ENCODE results near the gene SLC25A10.

DNA sequence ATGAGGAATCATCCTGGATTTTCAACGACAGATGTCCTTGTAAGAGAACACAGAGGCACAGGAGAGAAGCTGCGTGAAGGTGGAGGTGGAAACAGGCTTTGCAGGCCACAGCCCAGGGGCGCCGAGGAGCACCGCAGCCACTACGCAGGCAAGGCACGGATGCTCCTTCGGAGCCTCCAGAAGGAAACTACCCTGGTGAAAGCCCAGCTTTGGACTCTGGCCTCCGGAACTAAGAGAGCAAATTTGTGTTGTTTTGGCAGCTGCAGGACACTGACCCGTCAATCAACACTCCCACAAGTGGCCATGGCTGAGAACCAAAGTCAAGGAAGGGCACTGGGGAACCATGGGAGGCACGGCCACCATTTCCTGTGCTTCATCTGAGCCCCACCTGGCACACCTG, 31.9 kb upstream of the SLC25A10 start:
- TF ChIP-seq EP300 (IDR thresholded peaks at IDR 0.05) (no peak), POLR2AphosphoS5 (IDR thresholded peaks at IDR 0.05) (no peak)
- TF ChIP-seq, protein P1, sequence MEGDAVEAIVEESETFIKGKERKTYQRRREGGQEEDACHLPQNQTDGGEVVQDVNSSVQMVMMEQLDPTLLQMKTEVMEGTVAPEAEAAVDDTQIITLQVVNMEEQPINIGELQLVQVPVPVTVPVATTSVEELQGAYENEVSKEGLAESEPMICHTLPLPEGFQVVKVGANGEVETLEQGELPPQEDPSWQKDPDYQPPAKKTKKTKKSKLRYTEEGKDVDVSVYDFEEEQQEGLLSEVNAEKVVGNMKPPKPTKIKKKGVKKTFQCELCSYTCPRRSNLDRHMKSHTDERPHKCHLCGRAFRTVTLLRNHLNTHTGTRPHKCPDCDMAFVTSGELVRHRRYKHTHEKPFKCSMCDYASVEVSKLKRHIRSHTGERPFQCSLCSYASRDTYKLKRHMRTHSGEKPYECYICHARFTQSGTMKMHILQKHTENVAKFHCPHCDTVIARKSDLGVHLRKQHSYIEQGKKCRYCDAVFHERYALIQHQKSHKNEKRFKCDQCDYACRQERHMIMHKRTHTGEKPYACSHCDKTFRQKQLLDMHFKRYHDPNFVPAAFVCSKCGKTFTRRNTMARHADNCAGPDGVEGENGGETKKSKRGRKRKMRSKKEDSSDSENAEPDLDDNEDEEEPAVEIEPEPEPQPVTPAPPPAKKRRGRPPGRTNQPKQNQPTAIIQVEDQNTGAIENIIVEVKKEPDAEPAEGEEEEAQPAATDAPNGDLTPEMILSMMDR (IDR thresholded peaks at IDR 0.05) = no peak

Data from upper lobe of left lung (tissue), 4 donors.